GM18517 (cell line): ENCODE data around the gene SLC41A3.

Source experiments
- ATAC-seq: cut with Tn5 transposase; IDR thresholded peaks from one replicate; pipeline ENCODE4 v1.9.1; 2021; ENCODE audit warnings: mild to moderate bottlenecking, moderate library complexity; ENCODE audit not compliant: unreplicated experiment

Gene SLC41A3

GRCh38 chr3:126083913-126084767 lies at the start of gene SLC41A3:
TSS of gene SLC41A3 (minus strand) at chr3:126084124. CDS start at chr3:126068219, 15,905 bp downstream.
- ATAC-seq = peak; percentile 85

- no peak for ATAC-seq
Observed at GRCh38 chr3:126133606-126134005, 49.7 kb upstream of the SLC41A3 start.

- ATAC-seq = no peak
Observed at GRCh38 chr3:126132751-126133511, 49.0 kb upstream of the SLC41A3 start.

GRCh38 chr3:126131881-126132750 lies 48.2 kb upstream of the SLC41A3 start:
- no peak for ATAC-seq

- no peak for ATAC-seq
Observed at GRCh38 chr3:126130981-126131745, 47.2 kb upstream of the SLC41A3 start.

- no peak for ATAC-seq
Observed at GRCh38 chr3:126130081-126130855, 46.3 kb upstream of the SLC41A3 start.

- ATAC-seq = no peak
Observed at GRCh38 chr3:126129398-126129891, 45.5 kb upstream of the SLC41A3 start.

- no peak for ATAC-seq
Observed at GRCh38 chr3:126128504-126129397, 44.8 kb upstream of the SLC41A3 start.

- no peak for ATAC-seq
Observed at GRCh38 chr3:126127904-126128303, 44.0 kb upstream of the SLC41A3 start.

- no peak for ATAC-seq
Observed at GRCh38 chr3:126127452-126127851, 43.5 kb upstream of the SLC41A3 start.

GRCh38 chr3:126126811-126127431 lies 43.0 kb upstream of the SLC41A3 start:
- no peak for ATAC-seq

- ATAC-seq = no peak
Observed at GRCh38 chr3:126126286-126126685, 42.4 kb upstream of the SLC41A3 start.

GRCh38 chr3:126125781-126126251 lies 41.9 kb upstream of the SLC41A3 start:
- ATAC-seq = no peak

- no peak for ATAC-seq
Observed at GRCh38 chr3:126125341-126125740, 41.4 kb upstream of the SLC41A3 start.

GRCh38 chr3:126124896-126125295 lies 41.0 kb upstream of the SLC41A3 start:
- ATAC-seq = no peak

- no peak for ATAC-seq
Observed at GRCh38 chr3:126124148-126124868, 40.4 kb upstream of the SLC41A3 start.

GRCh38 chr3:126121632-126122031 lies 37.7 kb upstream of the SLC41A3 start:
- ATAC-seq = no peak
